Upper lobe of right lung (tissue), 1 donor: ENCODE measurements around the gene EHD2. TPM values are rescaled to one million over a fixed set of nuclear protein-coding genes. Genes with fewer than 3 reads are reported as not detected.
"Not testable (repeated sequence)": the region's sequence is repeated elsewhere in the genome, so short reads cannot be mapped to it uniquely, and the experiment has no call there.

Experiments
- ATAC-seq: fragments of 200-7000 bp; cut with Tn5 transposase; one replicate; pipeline ENCODE4 v1.9.1; 2020; ENCODE audit warnings: mild to moderate bottlenecking, moderate library complexity
- DNase-seq: peaks from one replicate; pipeline ENCODE4 v3.0.0-alpha.2; 2020
- H3K27ac ChIP-seq: fragments of 200-600 bp; one replicate; pipeline ENCODE4 v1.8.0; 2022
- H3K27me3 ChIP-seq: fragments of 200-600 bp; one replicate; pipeline ENCODE4 v1.8.0; 2022; ENCODE audit warnings: mild to moderate bottlenecking
- H3K36me3 ChIP-seq: fragments of 200-600 bp; one replicate; pipeline ENCODE4 v1.8.0; 2022
- H3K4me1 ChIP-seq: fragments of 200-600 bp; one replicate; pipeline ENCODE4 v1.8.0; 2022
- H3K4me3 ChIP-seq: fragments of 200-600 bp; one replicate; pipeline ENCODE4 v1.8.0; 2022; ENCODE audit warnings: mild to moderate bottlenecking
- H3K9me3 ChIP-seq: fragments of 200-600 bp; one replicate; pipeline ENCODE4 v1.8.0; 2022
- CTCF ChIP-seq: fragments of 200-600 bp; IDR thresholded peaks from one replicate; pipeline ENCODE4 v1.8.0; 2022; ENCODE audit warnings: antibody characterized with exemption
- intact Hi-C: fragments of 100-400 bp; cut with DNase I; formaldehyde crosslinking; loops from one replicate; pipeline ENCODE4 v1.11.0; 2022
- total RNA-seq: library from RNA; stranded (reverse); fragmentation: NEBNext Ultra II Directional; extraction: Animal tissue kit (Norgen Biotek cat#: 25700); gene quantifications from one replicate; pipeline ENCODE4 v1.2.1, GENCODE V29; 2021
- donor health status: DM: no; HTN: yes; CAD: no; lungs with severe emphysema.

The EHD2 gene
- total RNA-seq, 1 donor from 2014 or later, result 210 TPM

DNA sequence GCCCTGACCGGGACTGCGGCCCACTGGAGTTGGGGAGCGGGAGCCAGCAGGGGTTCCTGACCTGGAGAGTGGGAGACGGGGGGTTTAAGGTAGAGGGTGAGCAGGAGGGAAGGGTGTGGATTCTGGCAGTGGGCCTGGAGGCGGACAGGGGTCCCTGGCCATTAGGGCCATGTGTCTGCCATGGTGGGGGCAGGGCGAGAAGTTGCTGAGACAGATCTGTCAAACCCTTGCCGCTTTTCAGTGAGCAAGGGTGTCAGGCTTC is 53.1 kb downstream of the EHD2 start:
- no peak for TF ChIP-seq CTCF
- intact Hi-C loops, result no loop called here
- H3K9me3 ChIP-seq, result no peaks in the 10 kb centered on the region
- H3K27me3 ChIP-seq, result no peaks in the 10 kb centered on the region
- no peak for DNase-seq
- H3K4me1 ChIP-seq, result peaks cover 3% of the 10 kb centered on the region
- no peaks in the 10 kb centered on the region for H3K36me3 ChIP-seq
- H3K4me3 ChIP-seq, result no peak overlapping the region
- ATAC-seq, result no peak
- no peak overlapping the region for H3K27ac ChIP-seq

DNA sequence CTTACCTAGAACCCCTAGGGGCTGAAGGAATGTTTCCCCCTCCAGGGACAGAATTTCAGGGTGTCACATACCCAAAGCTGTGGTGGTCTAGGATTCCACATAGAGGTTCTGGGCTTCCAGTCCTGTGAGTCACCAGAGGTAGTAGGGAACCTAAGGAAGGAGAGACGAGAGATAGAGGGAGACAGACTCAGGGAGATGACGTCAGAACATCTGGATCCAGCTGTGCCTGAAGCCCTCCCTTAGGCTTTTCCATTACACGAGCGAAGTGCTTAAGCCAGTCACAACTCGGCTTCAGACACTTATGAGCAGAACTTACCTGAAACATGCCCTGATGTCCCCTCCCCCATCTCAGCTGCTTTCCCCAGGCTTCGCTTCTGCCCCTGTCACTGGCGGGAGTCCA is 53.4 kb downstream of the EHD2 start:
- H3K27ac ChIP-seq, result no peak overlapping the region
- H3K4me3 ChIP-seq, result no peak overlapping the region
- ATAC-seq, result no peak
- no peaks in the 10 kb centered on the region for H3K9me3 ChIP-seq
- intact Hi-C loops, result no loop called here
- no peaks in the 10 kb centered on the region for H3K36me3 ChIP-seq
- H3K4me1 ChIP-seq, result peaks cover 3% of the 10 kb centered on the region
- no peaks in the 10 kb centered on the region for H3K27me3 ChIP-seq
- DNase-seq, result no peak
- TF ChIP-seq CTCF, result no peak

- ATAC-seq (no peak), DNase-seq (no peak)
- Histone ChIP-seq H3K27me3 (no peaks in the 10 kb centered on the region), H3K9me3 (no peaks in the 10 kb centered on the region), H3K4me3 (no peak overlapping the region), H3K27ac (no peak overlapping the region), H3K36me3 (no peaks in the 10 kb centered on the region), H3K4me1 (peaks cover 3% of the 10 kb centered on the region)
- intact Hi-C loops, result no loop called here
- no peak for TF ChIP-seq CTCF
Observed at GRCh38 chr19:47767349-47767748, 54.1 kb downstream of the EHD2 start.

GRCh38 chr19:47768604-47769003 is 55.4 kb downstream of the EHD2 start:
- Histone ChIP-seq H3K4me3 (no peak overlapping the region), H3K27ac (no peak overlapping the region), H3K27me3 (no peaks in the 10 kb centered on the region), H3K4me1 (peaks cover 3% of the 10 kb centered on the region), H3K36me3 (no peaks in the 10 kb centered on the region), H3K9me3 (no peaks in the 10 kb centered on the region)
- ATAC-seq, result no peak
- TF ChIP-seq CTCF, result no peak
- no peak for DNase-seq
- intact Hi-C loops, result no loop called here

DNA sequence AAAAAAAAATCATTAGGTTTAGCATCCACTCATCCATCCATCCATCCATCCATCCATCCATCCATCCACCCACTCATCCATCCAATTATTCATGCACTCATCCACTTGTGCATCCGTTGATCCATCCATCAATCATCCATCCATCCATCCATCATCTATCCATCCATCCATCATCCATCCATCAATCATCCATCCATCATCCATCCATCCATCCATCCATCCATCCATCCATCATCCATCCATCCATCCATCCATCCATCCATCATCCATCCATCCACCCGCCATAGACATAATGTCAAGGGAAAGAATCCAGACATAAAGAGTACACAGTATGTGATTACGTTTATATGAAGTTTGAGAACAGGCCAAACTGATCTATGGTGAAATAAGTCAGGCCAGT is 56.3 kb downstream of the EHD2 start:
- H3K4me3 ChIP-seq, result no peak overlapping the region
- no peaks in the 10 kb centered on the region for H3K27me3 ChIP-seq
- no peaks in the 10 kb centered on the region for H3K9me3 ChIP-seq
- no peaks in the 10 kb centered on the region for H3K36me3 ChIP-seq
- intact Hi-C loops, result no loop called here
- ATAC-seq (no peak), DNase-seq (no peak)
- H3K27ac ChIP-seq, result no peak overlapping the region
- TF ChIP-seq CTCF, result no peak
- H3K4me1 ChIP-seq, result peaks cover 3% of the 10 kb centered on the region

GRCh38 chr19:47771291-47771690 is 58.1 kb downstream of the EHD2 start:
- H3K4me3 ChIP-seq, H3K27ac ChIP-seq, H3K27me3 ChIP-seq, intact Hi-C loops, H3K4me1 ChIP-seq, DNase-seq, H3K9me3 ChIP-seq, H3K36me3 ChIP-seq, ATAC-seq: not testable (repeated sequence)
